Uterus (tissue), 2 donors: ENCODE results near the gene INSC.

Experiments used
- CTCF ChIP-seq, 4 experiments: fragments of 200-600 bp in 2 of 4; fragments of 450-650 bp in 2 of 4; sonication (generic) in 2 of 4; IDR thresholded peaks; one replicate each; pipeline ENCODE4 v1.5.1; 2016 to 2019; ENCODE audit warnings: antibody characterized with exemption in 4 of 4, mild to moderate bottlenecking in 2 of 4, moderate library complexity in 1 of 4
- POLR2A ChIP-seq, 2 donors: fragments of 450-650 bp; IDR thresholded peaks; one replicate each; pipeline ENCODE4 v1.6.1; 2016; ENCODE audit warnings: antibody characterized with exemption in 2 of 2, mild to moderate bottlenecking in 1 of 2, moderate library complexity in 1 of 2

- TF ChIP-seq CTCF (IDR thresholded peaks at IDR 0.05), result no peak
- no peak for TF ChIP-seq POLR2A (IDR thresholded peaks at IDR 0.05)
Observed at GRCh38 chr11:15149050-15149449, 34.3 kb downstream of the INSC start.
